Measurements from ENCODE around the gene NCAM1.

Gene NCAM1

GRCh38 chr11:113308601-113309000 is 347.4 kb downstream of the NCAM1 start:
- no peak for DNase-seq (ENCODE audit: low spot score)

GRCh38 chr11:113311536-113311935 is 350.3 kb downstream of the NCAM1 start:
- no peak for DNase-seq (ENCODE audit: low spot score)

- DNase-seq (ENCODE audit: low spot score) = no peak
These were observed 352.4 kb downstream of the NCAM1 start for GRCh38 chr11:113313601-113314000.

GRCh38 chr11:113314065-113314388 is 352.8 kb downstream of the NCAM1 start:
- DNase-seq (ENCODE audit: low spot score) = no peak

- DNase-seq (ENCODE audit: low spot score) = peak; percentile 84
These were observed 353.4 kb downstream of the NCAM1 start, which contains the start of gene TTC12 for GRCh38 chr11:113314389-113315301. Gene TTC12 (plus strand): TSS chr11:113314583. CDS start chr11:113316258, 1,675 bp downstream.

GRCh38 chr11:113315811-113316210 is 354.6 kb downstream of the NCAM1 start:
- no peak for DNase-seq (ENCODE audit: low spot score)

- DNase-seq (ENCODE audit: low spot score) = no peak
These were observed 355.0 kb downstream of the NCAM1 start for GRCh38 chr11:113316256-113316655.

- DNase-seq (ENCODE audit: low spot score) = no peak
These were observed 356.1 kb downstream of the NCAM1 start for GRCh38 chr11:113317339-113317738.

- DNase-seq (ENCODE audit: low spot score) = no peak
These were observed 357.9 kb downstream of the NCAM1 start for GRCh38 chr11:113319085-113319484.

GRCh38 chr11:113322158-113322557 is 360.9 kb downstream of the NCAM1 start:
- no peak for DNase-seq (ENCODE audit: low spot score)

- DNase-seq (ENCODE audit: low spot score) = no peak
These were observed 363.0 kb downstream of the NCAM1 start for GRCh38 chr11:113324250-113324649.

Small RNAs within 50 kb of the gene (small RNA-seq; reads per million reads assigned to genes)
- gene RNU7-187P = 0 reads per million in 2 experiments

Data from SK-N-DZ (cell line).